GM12874 (cell line): Measurements from ENCODE around the gene DNAI4.

Experiments used
- CTCF ChIP-seq: IDR thresholded peaks from 2 replicates; pipeline ENCODE4 v1.5.1; 2011; ENCODE audit warnings: low read depth, mild to moderate bottlenecking, control low read depth, low read length, moderate library complexity; ENCODE audit not compliant: insufficient read depth

The DNAI4 gene

GRCh38 chr1:66944330-66945274 lies 19.9 kb upstream of the DNAI4 start:
- TF ChIP-seq CTCF = no peak

GRCh38 chr1:66943361-66943969 lies 18.8 kb upstream of the DNAI4 start:
- TF ChIP-seq CTCF = no peak

GRCh38 chr1:66940981-66941380 lies 16.3 kb upstream of the DNAI4 start:
- TF ChIP-seq CTCF = no peak

- no peak for TF ChIP-seq CTCF
These were observed 14.0 kb upstream of the DNAI4 start for GRCh38 chr1:66938613-66939012.

- no peak for TF ChIP-seq CTCF
These were observed 13.0 kb upstream of the DNAI4 start for GRCh38 chr1:66937529-66938234.

GRCh38 chr1:66933887-66934700 lies 9.4 kb upstream of the DNAI4 start:
- no peak for TF ChIP-seq CTCF

- TF ChIP-seq CTCF = no peak
These were observed 7.6 kb upstream of the DNAI4 start for GRCh38 chr1:66932291-66932690.
